GM12875 (cell line): ENCODE measurements around the gene UTP4.

Source experiments
- H3K4me3 ChIP-seq: one replicate; pipeline ENCODE4 v1.5.1; 2011; ENCODE audit warnings: low read depth, low read length, control low read depth
- TF ChIP-seq, protein P1 (sequence below): IDR thresholded peaks from 2 replicates; pipeline ENCODE4 v1.5.1; 2011; ENCODE audit warnings: low read depth, mild to moderate bottlenecking, control low read depth, inconsistent platforms, low read length, moderate library complexity, borderline replicate concordance; ENCODE audit not compliant: insufficient read depth

The UTP4 gene

DNA sequence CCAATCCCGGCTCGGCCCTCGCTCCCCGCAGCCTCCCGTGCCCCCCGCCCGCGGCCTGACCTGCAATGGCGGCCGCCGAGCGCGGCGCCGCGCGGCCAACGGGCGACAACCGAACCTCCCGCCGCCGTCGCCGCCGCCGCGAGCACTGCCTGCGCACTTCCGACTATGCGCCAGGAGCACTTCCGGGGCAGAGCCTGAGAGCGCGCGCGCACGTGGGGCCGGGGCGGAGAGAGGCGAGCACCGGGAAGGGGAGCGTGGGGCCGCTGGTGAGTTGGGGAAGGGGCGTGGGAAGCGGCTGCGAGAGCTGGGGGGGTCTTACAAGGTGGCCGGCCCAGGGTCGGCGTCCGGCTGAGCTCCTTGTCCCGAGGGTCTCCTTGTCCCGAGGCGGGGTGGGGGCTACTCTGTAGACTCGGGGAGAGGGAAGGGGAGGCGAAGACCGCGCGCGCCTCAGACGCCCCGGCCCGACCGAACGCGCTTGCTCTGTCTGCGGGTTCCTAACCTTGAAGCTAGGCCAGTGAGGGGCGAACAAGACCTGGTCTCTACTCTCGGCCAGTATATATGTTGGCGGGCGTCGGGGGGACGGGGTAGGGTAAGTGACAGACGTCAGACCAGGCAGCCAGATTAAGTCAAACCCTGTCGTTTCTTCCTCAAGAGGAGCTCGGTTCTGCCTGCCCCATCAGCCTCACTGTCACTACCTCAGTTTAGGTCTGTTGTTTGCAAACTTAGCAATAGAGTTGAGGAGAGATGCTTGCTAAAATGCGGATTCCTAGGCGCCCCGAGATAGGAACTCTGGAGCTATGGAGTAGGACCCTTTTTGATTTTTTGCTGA, at the start of gene UTP4, which contains the start of gene CHTF8:
TSS of gene UTP4 (plus strand) at position 226 of the 829 bp plus-strand sequence. CDS start 811 bp downstream, outside the sequence.
TSS of gene CHTF8 (minus strand) at position 165 of the 829 bp plus-strand sequence. CDS start 11,130 bp downstream, outside the sequence.
- TF ChIP-seq, protein P1, sequence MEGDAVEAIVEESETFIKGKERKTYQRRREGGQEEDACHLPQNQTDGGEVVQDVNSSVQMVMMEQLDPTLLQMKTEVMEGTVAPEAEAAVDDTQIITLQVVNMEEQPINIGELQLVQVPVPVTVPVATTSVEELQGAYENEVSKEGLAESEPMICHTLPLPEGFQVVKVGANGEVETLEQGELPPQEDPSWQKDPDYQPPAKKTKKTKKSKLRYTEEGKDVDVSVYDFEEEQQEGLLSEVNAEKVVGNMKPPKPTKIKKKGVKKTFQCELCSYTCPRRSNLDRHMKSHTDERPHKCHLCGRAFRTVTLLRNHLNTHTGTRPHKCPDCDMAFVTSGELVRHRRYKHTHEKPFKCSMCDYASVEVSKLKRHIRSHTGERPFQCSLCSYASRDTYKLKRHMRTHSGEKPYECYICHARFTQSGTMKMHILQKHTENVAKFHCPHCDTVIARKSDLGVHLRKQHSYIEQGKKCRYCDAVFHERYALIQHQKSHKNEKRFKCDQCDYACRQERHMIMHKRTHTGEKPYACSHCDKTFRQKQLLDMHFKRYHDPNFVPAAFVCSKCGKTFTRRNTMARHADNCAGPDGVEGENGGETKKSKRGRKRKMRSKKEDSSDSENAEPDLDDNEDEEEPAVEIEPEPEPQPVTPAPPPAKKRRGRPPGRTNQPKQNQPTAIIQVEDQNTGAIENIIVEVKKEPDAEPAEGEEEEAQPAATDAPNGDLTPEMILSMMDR = no peak

DNA sequence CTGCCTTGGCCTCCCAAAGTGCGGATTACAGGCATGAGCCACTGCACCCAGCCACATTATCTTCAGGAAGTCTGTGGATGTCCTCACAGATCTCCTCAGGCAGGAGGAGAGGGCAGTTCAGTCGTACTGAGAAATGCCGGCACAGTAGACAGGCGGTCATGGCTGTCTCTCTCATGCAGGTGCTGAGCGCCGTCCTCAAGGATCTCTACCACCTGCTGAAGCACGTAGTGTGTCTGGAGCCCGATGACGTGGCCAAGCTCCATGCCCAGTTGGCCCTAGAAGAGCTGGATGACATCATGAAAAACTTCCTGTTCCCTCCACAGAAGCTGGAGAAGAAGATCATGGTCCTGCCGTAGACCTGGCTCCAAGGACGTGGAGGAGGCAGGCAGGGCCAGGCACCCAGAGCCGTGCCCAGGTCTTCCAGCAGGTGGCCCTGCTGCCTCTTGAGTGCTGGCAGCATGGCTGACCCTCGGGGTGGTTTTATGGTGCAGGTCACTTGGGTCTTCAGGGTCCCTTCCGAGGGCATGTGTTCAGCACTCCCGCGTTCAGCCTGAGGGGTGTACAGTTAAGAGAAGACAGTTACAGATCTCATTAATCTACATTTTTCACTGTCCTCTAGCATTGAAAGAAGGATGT, 49.0 kb upstream of the UTP4 start:
- H3K4me3 ChIP-seq = no peak overlapping the region
- TF ChIP-seq, protein P1 = no peak

More for the DNA sequence above, at the start of gene UTP4, which contains the start of gene CHTF8:
- H3K4me3 ChIP-seq = peak within 1 kb of the TSS; percentile 90

DNA sequence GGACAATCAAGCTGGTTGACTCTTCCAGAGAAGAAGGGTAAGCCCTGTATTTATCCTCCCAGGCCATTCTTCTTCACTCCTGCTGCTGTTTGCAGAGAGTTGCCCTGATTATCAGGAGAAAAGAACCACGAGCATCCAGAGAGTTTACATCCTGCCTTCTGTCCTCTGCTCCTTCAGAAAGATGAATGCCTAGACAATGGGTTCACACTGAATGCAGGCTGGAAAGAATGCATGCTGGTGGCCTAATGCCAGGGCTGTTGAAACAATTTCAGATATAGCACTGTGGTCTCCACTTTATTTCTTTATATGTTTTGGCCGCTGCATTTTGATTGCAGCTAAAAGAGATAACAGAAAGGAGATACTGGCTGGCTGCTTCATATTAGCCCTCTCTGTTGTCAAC, 48.2 kb upstream of the UTP4 start:
- H3K4me3 ChIP-seq = no peak overlapping the region
- TF ChIP-seq, protein P1 = no peak

DNA sequence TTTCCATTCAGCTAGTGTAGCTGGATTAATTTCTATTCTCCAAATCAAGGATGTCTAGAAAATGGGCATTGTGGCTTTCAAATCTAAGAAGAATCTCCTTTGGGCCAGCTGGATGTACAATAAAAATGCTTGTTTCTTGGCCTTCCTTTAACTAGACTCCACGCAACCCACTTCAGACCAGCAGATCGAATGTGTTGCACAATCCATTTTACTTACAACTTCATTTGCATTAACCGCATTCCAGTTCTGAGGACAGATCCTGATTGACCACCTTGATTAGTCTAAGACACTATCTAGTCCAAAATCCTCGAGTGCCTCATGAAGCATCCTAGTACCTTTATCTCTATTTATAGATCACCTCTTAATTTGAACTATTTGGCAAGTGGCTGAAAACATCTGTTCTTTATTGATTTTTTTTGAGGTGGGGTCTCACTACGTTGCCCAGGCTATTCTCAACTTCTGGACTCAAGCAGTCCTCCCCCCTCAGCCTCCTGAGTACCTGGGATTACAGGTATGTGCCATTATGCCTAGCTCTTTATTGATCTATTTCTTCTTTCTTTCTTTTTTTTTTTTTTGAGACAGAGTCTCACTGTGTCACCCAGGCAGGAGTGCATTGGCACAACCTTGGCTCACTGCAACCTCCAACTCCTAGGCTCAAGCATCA, 47.3 kb upstream of the UTP4 start:
- no peak overlapping the region for H3K4me3 ChIP-seq
- TF ChIP-seq, protein P1 = no peak

DNA sequence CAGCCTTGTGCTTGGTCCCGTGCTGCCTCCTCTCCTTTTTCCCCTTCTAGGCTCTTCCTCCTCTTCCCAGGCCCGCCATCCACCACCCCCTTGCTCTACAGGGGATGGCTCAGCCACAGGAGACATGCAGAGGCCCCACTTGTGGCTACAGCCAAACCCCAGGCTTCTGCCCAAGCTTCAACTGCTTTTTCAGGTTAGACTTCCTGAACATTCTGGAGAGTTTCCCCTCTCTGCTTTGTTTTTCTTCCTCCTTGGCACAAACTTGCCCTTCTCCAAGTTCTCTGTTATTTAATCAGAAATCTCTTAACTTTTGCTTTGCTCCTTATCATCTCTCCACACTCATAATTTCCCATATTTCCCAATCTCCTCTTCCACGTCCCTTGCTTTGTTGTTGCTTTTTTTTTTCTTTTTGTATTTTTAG, 45.3 kb upstream of the UTP4 start:
- TF ChIP-seq, protein P1 = no peak
- no peak overlapping the region for H3K4me3 ChIP-seq

DNA sequence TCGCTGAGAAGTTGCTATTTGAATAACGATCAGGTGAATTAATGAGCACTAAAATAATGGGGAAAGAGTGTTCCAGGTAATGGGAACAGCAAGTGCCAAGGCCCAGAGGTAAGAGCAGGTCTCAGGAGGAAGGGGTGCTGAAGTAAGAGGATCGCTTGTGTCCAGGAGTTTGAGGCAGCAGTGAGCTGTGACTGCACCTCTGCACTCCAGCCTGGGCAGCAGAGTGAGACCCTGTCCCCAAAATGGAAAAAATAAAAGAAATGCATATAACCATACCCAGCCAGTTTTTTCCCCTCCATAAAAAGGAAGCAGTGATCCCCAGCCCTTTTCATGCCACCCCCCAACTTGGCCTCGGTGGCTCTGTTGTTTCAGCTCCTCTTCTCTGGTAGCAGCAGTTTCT, 43.8 kb upstream of the UTP4 start:
- TF ChIP-seq, protein P1 = no peak

More for the DNA sequence above, 43.8 kb upstream of the UTP4 start:
- H3K4me3 ChIP-seq = no peak overlapping the region
